HG03159 (cell line): Measurements from ENCODE around the gene C1orf105.
"Not testable (repeated sequence)": the region's sequence is repeated elsewhere in the genome, so short reads cannot be mapped to it uniquely, and the experiment has no call there.

ENCODE experiments used
- ATAC-seq: cut with Tn5 transposase; IDR thresholded peaks from one replicate; pipeline ENCODE4 v1.9.1; 2021; ENCODE audit warnings: mild to moderate bottlenecking, moderate library complexity; ENCODE audit not compliant: unreplicated experiment

The C1orf105 gene

GRCh38 chr1:172420385-172420784 is at the start of gene C1orf105:
C1orf105 (plus strand) TSS chr1:172420685; CDS start chr1:172420886, 201 bp downstream.
- ATAC-seq, result no peak

GRCh38 chr1:172371646-172372045 is 48.8 kb upstream of the C1orf105 start:
- not testable (repeated sequence) for ATAC-seq

GRCh38 chr1:172373864-172374263 is 46.6 kb upstream of the C1orf105 start:
- no peak for ATAC-seq

- no peak for ATAC-seq
Observed at GRCh38 chr1:172375211-172375631, 45.3 kb upstream of the C1orf105 start.

- ATAC-seq, result no peak
Observed at GRCh38 chr1:172376431-172376830, 44.1 kb upstream of the C1orf105 start.

- no peak for ATAC-seq
Observed at GRCh38 chr1:172377565-172377964, 42.9 kb upstream of the C1orf105 start.

GRCh38 chr1:172378109-172378760 is 42.2 kb upstream of the C1orf105 start:
- no peak for ATAC-seq

GRCh38 chr1:172380441-172381244 is 39.8 kb upstream of the C1orf105 start:
- peak; percentile 85 for ATAC-seq

- no peak for ATAC-seq
Observed at GRCh38 chr1:172381946-172382345, 38.5 kb upstream of the C1orf105 start.

GRCh38 chr1:172382406-172382805 is 38.1 kb upstream of the C1orf105 start:
- ATAC-seq, result no peak

- ATAC-seq, result no peak
Observed at GRCh38 chr1:172382990-172383389, 37.5 kb upstream of the C1orf105 start.

GRCh38 chr1:172383536-172383935 is 36.9 kb upstream of the C1orf105 start:
- no peak for ATAC-seq

GRCh38 chr1:172384656-172385055 is 35.8 kb upstream of the C1orf105 start:
- ATAC-seq, result no peak

GRCh38 chr1:172386046-172386445 is 34.4 kb upstream of the C1orf105 start:
- no peak for ATAC-seq

GRCh38 chr1:172388490-172388889 is 32.0 kb upstream of the C1orf105 start:
- no peak for ATAC-seq

GRCh38 chr1:172390301-172390682 is 30.2 kb upstream of the C1orf105 start:
- ATAC-seq, result peak; percentile 19

- peak; percentile 73 for ATAC-seq
Observed at GRCh38 chr1:172390683-172391551, 29.6 kb upstream of the C1orf105 start.

GRCh38 chr1:172391976-172392375 is 28.5 kb upstream of the C1orf105 start:
- no peak for ATAC-seq

- ATAC-seq, result no peak
Observed at GRCh38 chr1:172393354-172393753, 27.1 kb upstream of the C1orf105 start.

GRCh38 chr1:172394141-172394751 is 26.2 kb upstream of the C1orf105 start:
- ATAC-seq, result peak; percentile 68

- ATAC-seq, result no peak
Observed at GRCh38 chr1:172394811-172395210, 25.7 kb upstream of the C1orf105 start.
